Mammary epithelial cell (primary cell): ENCODE results near the gene RFX5.

Source experiments
- EZH2 ChIP-seq: IDR thresholded peaks from 2 replicates; pipeline ENCODE4 v1.6.1; 2012; ENCODE audit warnings: low read length, inconsistent platforms, borderline replicate concordance
- TF ChIP-seq, protein P1 (sequence below), 2 donors: IDR thresholded peaks in 1 of 2; conservative IDR thresholded peaks in 1 of 2; 2 replicates each; pipeline ENCODE4 v1.5.1; 2011 to 2012; ENCODE audit warnings: inconsistent platforms in 2 of 2, low read length in 2 of 2, mild to moderate bottlenecking in 2 of 2, control low read depth in 1 of 2, low read depth in 1 of 2; ENCODE audit not compliant: insufficient read depth in 1 of 2; ENCODE audit errors: extremely low read depth in 1 of 2

DNA sequence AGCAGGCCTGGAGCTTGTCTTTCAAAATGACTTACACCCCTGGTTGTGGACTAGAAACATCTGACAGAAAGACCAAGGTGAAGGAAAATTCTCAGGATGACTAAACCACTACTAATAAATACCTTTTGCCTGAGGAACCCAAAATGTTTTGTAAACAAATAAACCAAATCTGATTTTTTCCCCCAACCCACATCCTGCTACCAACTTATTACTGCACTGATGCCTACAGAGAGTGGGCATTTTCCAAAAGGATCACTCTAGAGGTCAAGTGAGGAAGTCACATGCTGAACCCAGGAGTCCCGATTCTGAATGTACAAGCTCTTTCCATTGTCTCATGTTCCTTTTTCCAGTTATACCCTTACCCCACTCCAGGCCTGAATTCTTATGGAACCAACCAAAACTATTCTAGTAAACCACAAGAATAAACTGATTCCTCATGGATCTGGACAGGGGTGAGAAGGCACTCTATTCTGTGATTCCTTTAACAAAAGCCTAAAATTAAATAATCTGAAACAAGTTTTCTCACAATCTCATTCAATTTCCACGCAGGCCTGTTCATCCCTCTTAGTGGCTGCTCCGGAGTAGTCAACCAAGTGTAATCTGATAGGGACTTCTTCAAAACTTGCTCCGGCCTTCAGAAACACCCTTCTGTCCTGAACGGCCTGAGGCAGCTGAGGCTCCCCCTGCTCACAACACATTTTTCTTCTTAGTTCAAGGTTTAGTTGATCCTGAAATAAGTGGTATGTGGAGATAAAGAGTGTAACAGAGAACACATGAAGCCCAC lies 21.2 kb downstream of the RFX5 start:
- TF ChIP-seq, protein P1, sequence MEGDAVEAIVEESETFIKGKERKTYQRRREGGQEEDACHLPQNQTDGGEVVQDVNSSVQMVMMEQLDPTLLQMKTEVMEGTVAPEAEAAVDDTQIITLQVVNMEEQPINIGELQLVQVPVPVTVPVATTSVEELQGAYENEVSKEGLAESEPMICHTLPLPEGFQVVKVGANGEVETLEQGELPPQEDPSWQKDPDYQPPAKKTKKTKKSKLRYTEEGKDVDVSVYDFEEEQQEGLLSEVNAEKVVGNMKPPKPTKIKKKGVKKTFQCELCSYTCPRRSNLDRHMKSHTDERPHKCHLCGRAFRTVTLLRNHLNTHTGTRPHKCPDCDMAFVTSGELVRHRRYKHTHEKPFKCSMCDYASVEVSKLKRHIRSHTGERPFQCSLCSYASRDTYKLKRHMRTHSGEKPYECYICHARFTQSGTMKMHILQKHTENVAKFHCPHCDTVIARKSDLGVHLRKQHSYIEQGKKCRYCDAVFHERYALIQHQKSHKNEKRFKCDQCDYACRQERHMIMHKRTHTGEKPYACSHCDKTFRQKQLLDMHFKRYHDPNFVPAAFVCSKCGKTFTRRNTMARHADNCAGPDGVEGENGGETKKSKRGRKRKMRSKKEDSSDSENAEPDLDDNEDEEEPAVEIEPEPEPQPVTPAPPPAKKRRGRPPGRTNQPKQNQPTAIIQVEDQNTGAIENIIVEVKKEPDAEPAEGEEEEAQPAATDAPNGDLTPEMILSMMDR (conservative IDR thresholded peaks at IDR 0.05 in 1 of 2, IDR thresholded peaks at IDR 0.05 in 1 of 2; ENCODE audit: extremely low read depth in 1 of 2, insufficient read depth in 1 of 2, low read depth in 1 of 2, low read length in 2 of 2), result no peak
- no peak for TF ChIP-seq EZH2
